Astrocyte of the spinal cord (primary cell): Measurements from ENCODE around the gene SUN1.
"Not testable (repeated sequence)": the region's sequence is repeated elsewhere in the genome, so short reads cannot be mapped to it uniquely, and the experiment has no call there.

Source experiments
- DNase-seq: peaks from one replicate; pipeline ENCODE4 v3.0.0; 2011; ENCODE audit warnings: low read depth, low spot score
- H3K4me3 ChIP-seq: 2 replicates; pipeline ENCODE4 v1.5.1; 2011; ENCODE audit warnings: low read depth, mild to moderate bottlenecking, low read length, moderate library complexity
- CTCF ChIP-seq: IDR thresholded peaks from 2 replicates; pipeline ENCODE4 v1.5.1; 2012; ENCODE audit warnings: low read depth, mild to moderate bottlenecking, low read length, inconsistent platforms
- in situ Hi-C: cut with HindIII; loops from 2 replicates; pipeline ENCODE4 v1.10.0; 2017; ENCODE audit warnings: low sequenced_read_pairs

Gene SUN1

GRCh38 chr7:841943-842342, 9.7 kb downstream of the SUN1 start:
- DNase-seq, result no peak
- H3K4me3 ChIP-seq, result no peak overlapping the region
- TF ChIP-seq CTCF, result no peak
- in situ Hi-C loops, result no loop called here

GRCh38 chr7:842431-843031, 10.3 kb downstream of the SUN1 start:
- no peak for TF ChIP-seq CTCF
- DNase-seq, result peak; percentile 25
- no peak overlapping the region for H3K4me3 ChIP-seq
- in situ Hi-C loops, result no loop called here

- no peak overlapping the region for H3K4me3 ChIP-seq
- in situ Hi-C loops, result no loop called here
- no peak for TF ChIP-seq CTCF
- DNase-seq, result no peak
These were observed 11.0 kb downstream of the SUN1 start for GRCh38 chr7:843230-843629.

GRCh38 chr7:844043-844442, 11.8 kb downstream of the SUN1 start:
- no peak for DNase-seq
- TF ChIP-seq CTCF, result no peak
- in situ Hi-C loops, result no loop called here
- no peak overlapping the region for H3K4me3 ChIP-seq

- in situ Hi-C loops, result no loop called here
- H3K4me3 ChIP-seq, result no peak overlapping the region
- DNase-seq, result no peak
- TF ChIP-seq CTCF, result no peak
These were observed 12.2 kb downstream of the SUN1 start for GRCh38 chr7:844514-844913.

GRCh38 chr7:845091-845490, 12.8 kb downstream of the SUN1 start:
- no peak for TF ChIP-seq CTCF
- H3K4me3 ChIP-seq, result no peak overlapping the region
- DNase-seq, result no peak
- in situ Hi-C loops, result no loop called here

- no peak for DNase-seq
- in situ Hi-C loops, result no loop called here
These were observed 13.5 kb downstream of the SUN1 start for GRCh38 chr7:845731-846130.

GRCh38 chr7:846958-847650, 14.8 kb downstream of the SUN1 start:
- DNase-seq, in situ Hi-C loops, H3K4me3 ChIP-seq: not testable (repeated sequence)

More at GRCh38 chr7:845731-846130, 13.5 kb downstream of the SUN1 start:
- no peak overlapping the region for H3K4me3 ChIP-seq
- no peak for TF ChIP-seq CTCF

GRCh38 chr7:847728-848127, 15.5 kb downstream of the SUN1 start:
- in situ Hi-C loops, H3K4me3 ChIP-seq, DNase-seq: not testable (repeated sequence)
